CD4-positive, alpha-beta T cell treated with Interleukin-6 for 4 hours (primary cell): ENCODE data around the gene AGBL4.

Source experiments
- DNase-seq: peaks from one replicate; pipeline ENCODE4 v3.0.0-alpha.2; 2020; ENCODE audit warnings: mixed read lengths

Gene AGBL4

DNA sequence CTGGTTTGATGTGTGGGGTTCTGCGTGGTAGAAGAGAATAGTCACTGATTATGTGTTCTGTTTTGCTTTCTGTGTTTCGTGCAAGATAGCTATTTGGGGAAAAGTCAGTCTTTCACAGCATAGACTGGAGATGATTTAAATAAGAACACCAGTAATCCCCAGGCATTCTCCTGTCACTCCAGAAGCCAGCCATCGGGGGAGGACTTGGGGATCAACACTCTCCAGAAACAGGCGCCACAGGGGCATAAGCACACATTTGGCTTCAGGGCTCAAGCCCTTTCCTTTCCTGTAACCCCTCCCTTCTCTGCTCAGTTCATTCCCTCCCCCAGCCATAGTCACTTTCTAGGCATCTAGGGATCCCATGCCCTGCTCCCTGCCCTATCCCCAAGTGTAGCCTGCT, 1149.8 kb downstream of the AGBL4 start:
- DNase-seq, result no peak

DNA sequence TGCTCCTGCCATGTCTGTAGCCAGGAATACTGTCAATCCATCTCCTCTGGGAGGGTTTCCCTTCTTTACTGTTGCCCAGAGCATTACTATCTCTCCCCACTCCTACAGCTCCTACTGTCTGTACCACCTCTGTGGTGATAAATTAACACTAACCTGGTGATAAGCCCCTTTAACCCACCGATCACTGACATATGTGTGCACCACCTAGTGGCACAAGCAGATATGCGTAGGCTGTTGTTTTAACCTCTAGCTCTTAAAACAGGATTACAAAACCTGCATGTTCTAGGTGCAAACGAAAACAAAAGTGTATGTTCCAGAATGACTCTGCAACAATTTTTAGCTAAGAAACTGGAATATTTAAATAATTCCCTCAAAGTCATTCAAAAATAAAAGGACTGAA, 1153.2 kb downstream of the AGBL4 start:
- DNase-seq, result no peak

DNA sequence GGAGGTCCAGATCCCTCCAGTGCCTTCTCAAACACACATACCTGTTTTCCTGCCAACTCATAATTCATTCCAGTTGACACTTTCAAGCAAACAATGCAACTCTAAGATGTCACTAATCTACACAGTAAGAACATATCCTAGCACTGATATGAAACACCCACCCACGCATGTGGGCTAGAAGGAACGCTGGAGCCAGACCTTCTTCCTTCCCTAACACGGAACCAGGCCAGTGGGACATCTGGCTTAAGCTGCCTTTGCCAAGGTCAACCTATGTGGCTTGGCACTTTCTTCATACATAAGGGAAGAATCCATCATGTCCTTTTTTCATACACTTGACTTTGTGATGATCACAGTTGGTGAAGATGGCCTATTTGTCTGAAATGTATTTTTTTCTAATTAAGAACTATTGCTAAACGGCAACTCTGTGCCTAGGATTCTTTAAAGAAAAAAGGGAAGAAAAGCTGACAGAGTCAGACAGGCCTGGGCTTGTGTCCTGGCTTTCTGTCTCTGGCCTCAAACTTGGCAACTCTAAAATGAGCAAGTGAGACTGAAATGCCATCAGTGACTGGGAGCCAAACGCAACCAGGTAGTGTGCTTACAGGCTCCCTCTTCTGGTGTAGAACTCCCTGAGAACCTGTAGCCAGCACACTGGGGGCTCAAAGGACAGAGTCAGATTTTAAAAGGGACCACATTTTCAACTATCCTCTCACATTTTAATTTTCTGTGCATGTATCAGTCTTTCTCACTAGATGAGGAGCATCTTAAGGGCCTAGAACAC, 1154.4 kb downstream of the AGBL4 start:
- no peak for DNase-seq

DNA sequence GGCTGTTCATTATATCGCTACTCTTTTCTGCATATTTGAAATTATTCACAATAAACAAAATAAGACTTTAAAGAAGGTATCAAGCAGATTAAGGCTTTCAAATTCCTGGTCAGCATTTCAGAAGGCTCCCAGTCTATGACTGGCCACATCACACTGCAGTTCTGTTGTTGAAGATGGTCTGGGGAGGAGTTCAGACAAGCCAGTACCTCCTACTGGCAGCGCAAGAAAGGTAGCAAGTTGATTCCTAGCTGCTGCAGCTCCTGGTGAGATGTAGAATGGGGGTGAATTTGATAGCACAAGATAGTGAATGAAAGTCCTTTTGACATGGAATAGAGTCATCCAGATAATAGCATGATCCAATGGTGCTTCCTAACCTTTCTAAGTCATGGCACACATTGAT, 1158.8 kb downstream of the AGBL4 start:
- DNase-seq, result no peak

DNA sequence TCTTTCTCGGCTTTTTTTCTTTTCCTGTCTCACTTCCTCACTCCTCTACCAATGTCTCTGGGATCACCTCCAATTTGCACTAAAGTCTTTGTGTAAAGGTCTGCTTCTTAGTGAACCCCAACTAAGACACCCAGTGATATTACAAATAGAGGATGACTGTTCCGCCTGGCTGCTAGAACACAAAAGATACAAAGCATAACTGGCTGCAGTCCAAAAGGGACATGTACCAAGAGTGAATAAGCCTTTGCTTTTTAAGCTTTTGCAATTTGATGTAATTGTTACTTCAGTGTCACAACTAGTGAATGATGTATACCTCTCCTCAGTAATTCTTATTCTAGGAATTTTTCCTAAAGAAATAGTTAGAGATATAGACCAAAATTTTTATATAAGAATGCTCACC, 1164.3 kb downstream of the AGBL4 start:
- no peak for DNase-seq

DNA sequence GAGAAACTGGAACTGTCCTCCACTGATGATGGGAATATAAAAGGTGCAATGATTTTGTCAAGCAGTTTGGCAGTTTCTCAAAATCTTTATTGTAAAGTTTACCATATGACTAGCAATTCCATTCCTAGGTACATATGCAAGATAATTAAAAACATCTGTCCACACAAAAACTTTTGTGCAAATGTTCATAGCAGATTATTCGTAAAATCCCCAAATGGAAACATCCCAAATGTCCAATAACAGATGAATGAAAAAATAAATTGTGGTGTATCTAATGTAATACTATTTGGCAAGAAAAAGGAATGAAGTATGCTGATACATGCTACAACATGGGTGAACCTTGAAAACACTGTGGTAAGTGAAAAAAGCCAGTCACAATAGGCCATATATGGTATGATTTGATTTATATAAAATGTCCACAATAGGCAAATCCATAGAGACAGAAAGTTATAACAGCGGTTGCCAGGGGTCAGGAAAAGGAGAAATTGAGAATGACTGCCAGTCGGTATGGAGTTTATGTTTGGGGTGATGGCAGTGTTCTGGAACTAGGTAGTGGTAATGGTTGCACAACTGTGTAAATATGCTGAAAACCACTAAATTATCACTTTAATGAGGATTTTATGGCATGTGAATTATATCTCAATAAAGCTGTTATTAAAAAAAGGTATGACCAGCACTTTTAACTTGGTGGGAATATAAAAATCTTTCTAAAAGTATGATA, 1165.4 kb downstream of the AGBL4 start:
- no peak for DNase-seq

DNA sequence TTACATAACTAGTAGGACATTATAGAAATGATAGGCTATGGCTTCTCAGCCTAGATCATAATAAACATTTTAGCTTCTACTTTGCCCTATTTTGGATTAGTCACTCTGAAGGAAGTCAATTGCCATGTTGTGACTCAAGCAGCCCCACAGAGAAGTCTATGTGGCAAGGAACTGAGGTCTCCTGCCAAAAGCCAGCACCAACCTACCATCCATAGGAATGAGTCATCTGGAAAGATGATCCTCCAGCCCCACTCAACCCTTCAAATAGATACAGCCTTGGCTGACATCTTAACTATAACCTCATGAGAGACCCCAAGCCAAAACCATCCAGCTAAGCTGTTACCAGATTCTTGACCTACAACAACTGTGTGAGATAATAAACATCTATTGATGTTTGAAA, 1170.7 kb downstream of the AGBL4 start:
- DNase-seq, result no peak

DNA sequence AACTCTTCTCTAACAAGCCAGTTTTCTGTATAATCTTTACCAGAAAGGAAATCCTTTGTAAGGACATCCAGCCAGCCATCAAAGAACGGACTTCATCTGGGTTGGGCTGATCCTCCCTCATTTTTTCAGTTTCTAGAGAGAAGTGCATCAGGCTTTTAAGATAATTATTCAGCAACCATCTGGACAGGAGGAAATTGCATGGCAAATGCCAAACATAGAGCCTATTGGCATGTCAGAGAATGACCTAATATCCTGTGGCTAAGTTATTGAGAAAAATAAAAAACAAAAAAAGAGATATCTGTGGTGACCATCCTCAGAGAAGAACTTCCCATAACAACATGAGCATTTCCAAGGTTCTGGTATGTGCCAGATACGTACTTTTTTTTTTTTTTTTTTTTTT, 1172.1 kb downstream of the AGBL4 start:
- no peak for DNase-seq

DNA sequence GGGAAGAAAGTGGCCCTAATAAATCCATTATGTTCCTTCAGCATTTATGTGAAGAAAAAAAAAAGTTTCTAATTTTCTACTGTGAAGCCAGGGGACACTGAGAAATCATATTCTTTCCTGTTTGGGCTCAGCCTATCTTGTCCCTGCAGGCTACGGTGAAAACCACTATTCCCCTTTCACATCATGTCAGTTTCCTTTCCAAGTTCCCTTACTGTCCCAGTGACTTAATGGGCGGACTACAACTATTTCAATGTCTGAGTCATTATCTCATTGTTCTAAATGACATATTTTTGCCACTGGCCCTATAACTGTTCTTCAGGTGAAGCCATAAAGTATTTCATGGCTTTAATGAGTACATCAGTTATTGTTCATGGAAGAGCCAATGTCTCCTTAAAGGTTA, 1175.7 kb downstream of the AGBL4 start:
- no peak for DNase-seq

DNA sequence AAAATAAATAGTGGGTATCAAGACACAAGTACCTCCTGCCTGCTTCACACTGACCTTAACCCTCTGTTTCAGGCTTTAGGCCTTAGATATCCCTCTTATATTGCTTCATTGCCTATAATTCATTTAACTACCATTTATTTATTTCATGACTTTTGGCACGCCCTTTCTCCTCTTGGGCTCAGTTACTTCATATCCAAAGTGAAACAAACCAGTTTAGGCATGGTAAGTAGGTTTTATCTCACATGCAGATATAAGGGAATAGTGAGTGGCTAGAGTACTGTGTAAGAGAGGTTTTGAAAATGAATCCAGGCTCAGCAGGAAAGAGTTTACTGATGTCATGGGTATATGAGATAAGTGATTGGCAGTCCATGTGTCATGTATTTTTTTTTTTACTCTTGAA, 1177.3 kb downstream of the AGBL4 start:
- DNase-seq, result no peak

DNA sequence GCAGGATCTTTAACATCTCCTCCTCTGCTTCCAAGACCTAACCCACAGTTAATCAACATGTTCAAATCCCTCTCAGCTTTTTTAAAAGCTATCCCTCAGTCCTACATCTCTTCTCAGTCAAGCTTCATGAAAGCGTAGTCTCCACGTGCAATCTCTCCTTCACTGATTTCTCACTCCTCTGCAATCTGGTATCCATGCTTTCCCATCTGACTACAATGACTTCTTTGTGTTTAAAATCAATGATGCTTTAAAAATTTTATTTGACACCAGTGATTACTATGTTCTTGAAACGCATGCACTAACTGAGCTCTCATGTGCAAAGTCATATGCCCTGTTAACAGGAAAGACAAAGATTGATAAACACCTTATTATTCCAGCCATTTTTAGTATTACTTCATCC, 1179.6 kb downstream of the AGBL4 start:
- no peak for DNase-seq

DNA sequence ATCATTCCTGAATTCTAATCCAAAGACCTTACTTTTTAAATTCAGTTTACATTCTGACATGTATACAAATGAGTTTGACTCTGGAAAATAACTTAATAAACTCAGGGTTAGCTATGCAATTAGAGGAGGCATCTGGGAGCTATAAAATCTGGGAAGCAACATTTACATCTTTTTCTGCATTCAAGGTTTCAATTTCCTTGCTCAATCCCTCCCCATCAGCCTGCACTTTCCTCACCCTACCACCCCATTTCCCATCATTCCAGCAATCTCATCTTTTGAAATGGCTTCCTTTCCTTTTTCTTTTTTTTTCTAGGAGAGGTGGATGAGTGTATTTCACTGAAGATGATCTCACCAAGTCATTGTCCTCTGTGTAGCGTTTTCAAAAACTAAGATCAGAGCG, 1181.8 kb downstream of the AGBL4 start:
- DNase-seq, result no peak

DNA sequence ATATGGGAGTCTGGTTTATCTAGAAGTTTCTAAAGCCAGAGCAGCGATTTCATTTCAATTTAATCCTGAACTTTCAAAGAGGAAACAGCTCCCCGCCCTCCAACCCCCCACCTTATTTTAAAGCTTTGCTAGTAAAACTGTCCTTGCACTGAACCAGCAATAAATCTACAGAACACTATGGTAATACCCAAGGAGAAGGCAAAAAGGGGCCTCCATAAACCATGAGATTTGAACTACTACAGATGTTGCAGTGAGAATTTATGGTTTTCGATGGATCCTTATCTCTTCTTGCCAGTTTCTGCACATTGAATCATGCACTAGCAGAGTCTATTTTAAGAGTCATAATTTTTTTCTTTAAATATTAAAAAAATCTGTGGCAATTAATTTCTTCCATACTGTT, 1182.3 kb downstream of the AGBL4 start:
- DNase-seq, result no peak

DNA sequence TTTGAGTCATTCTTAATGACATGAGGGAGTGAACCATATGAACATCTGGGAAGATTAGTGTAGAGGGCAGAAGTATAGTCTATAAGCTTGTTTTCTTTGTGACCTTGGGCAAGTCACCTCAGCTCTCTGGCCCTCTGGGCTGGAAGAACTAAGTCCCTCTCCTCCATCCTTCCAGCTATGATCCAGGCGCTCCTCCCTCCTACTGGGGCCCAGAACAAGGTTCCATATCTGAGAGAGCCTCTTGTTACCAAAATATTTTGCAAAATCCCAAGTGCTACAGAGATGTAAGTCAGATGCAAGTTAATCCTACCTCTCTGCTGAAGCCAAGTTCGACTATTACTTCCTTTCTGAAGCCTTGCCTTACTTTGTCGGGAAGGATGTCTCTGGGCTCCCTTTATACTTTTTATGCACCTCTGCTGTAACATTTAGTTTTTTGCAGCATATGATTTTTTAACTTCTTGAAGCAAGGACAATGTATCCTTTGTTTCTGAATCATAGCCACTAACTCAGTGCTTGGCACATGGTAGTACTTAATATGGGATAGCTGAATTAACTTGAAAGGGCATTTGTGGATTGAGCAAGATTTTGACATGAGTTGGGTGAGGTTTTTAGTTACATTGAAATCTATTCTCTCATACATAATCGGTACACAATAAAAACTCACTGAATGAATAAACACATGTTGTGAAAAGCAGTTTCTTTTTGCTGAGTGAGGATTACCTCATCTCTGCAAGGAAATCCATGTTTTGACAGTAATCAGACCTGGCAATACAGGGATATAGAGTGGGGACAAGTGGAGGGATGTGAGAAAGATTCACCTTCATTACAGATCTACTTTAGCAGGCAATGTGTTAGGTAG, 1192.4 kb downstream of the AGBL4 start:
- DNase-seq, result no peak

DNA sequence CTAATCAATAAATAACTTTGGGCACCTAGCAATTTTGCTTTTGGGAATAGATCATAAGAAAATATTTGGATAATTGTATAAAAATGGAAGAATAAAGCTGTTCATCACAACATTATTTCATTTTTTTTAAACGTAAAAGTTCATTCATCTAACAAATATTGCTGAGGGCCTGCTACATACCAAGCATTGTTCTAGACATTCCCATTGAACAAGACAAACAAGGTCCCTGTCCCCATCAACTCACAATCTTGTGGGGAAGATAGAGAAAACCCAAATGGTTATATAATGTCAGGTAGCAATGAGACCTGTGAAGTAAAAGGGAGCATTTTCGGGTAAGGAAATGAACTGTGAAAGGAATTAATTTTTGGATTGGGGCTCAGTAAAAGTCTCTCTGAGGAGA, 1193.0 kb downstream of the AGBL4 start:
- no peak for DNase-seq

DNA sequence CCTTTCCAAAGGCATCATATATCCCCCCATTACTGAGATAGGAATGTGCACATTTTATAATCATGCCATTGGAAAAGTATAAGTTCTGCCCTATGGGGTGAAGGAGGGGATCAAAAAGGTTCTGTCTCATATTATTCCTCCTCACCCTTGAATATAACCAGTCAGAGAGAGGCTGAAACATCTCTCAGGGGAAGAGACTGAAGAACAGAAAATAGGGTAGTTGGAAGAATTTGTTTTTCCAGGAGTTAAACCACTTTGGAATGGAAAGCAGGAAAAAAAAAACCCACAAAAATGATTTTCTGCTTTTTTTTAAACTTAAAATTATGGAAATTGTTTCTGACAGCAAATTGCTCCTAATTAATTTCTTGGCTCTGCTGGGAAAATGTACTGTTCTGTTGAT, 1194.3 kb downstream of the AGBL4 start:
- DNase-seq, result no peak

DNA sequence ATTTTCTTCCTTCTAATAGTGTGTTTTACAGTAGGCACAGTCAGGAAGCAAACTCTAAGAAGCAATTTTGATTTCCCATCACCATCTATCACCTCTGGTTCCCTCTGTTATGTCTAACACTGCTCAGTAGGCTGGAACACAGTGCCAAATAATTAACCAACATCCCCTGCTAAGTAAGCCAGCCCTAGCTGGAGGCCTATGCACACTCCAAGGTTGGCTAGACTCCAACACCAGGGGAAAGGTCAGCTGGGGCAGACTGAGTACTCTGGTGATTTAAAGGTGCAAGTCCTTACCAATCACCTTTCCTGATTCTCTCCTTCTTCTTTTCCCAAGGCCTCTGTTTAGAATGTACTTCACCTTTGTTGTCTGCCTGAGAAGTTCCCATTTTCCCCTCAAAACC, 1200.6 kb downstream of the AGBL4 start:
- DNase-seq, result no peak

DNA sequence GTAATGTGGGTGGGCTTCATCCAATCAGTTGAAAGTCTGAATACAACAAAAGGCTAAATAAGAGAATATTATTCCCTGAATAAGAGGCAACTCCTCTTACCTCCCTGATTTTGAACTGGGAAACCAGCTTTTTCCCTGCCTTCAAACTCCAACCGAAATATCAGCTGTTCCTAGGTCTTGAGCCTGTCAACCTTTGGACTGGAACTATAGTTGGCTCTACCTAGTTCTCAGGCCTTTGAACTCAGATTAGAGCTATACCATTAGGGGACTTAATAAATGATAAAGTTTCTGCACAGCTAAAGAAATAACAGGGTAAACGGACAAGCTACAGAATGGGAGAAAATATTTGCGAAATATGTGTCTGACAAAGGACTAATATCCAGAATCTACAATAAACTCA, 1203.3 kb downstream of the AGBL4 start:
- DNase-seq, result no peak

DNA sequence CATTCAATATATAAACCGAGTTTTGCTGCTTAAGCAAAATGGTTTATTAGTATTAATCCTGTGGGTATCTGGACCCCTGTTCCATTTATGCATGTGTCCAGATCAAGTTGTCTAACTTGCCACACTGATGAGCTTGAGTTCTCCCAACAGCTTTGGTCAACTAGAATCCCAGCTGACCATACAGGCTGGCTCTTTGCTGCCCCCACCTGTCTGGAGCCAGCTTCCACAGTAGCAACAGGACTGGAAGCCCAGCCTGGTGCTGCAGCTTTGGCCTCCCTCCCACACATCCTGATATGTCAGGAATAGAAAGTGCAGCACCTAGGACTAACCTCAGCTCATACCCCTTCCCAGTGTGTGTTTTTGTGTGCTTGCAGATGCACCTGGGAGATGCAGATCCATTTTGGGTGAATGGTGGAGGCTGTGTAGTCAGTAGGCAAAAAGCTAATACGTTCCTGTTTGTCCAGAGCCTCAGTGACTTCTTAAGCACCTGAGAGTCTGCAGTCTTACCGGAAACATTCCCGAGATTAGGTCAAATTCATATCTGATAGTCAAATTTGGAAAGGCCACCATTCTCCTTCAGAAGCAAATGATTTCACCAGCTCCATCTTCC, 1206.1 kb downstream of the AGBL4 start:
- DNase-seq, result peak; percentile 5

DNA sequence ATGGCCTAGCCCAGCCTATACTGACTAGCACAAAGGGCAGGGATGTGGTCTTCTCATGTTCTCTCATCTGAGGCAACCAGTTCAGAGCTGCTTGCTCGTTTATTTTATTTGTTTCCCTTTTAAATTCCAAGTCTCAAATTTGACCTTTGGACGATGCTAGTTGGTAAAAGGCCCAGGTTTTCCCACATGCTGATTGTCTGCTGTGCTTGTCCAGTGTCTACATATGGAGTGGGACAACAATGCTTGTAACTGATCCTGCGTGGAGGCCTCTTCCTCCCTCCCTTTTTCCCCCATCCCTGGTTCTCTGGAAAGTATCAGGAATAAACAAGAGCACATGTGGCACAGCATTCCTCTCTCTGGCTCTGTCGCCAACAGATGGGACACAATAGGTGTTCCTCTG, 1213.0 kb downstream of the AGBL4 start:
- DNase-seq, result no peak

DNA sequence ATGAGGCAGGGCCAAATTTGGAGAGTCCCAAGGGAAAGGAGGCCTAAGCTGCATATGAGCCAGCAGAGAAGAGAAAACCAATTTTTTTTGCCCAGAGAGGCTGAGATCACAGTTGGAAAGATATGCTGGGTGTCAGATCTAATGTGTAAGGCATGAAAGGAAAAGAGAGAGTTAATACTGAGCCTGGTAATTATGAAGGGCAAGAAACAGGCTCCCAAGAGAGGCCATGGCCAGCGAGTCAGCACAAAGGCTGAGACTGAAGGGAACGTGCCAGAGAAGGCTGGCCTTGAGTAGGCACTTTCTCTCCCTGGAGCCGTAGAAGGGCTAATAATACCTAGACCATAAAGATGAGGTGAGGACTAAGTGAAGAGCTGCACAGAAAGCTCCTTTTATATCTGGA, 1215.3 kb downstream of the AGBL4 start:
- no peak for DNase-seq

DNA sequence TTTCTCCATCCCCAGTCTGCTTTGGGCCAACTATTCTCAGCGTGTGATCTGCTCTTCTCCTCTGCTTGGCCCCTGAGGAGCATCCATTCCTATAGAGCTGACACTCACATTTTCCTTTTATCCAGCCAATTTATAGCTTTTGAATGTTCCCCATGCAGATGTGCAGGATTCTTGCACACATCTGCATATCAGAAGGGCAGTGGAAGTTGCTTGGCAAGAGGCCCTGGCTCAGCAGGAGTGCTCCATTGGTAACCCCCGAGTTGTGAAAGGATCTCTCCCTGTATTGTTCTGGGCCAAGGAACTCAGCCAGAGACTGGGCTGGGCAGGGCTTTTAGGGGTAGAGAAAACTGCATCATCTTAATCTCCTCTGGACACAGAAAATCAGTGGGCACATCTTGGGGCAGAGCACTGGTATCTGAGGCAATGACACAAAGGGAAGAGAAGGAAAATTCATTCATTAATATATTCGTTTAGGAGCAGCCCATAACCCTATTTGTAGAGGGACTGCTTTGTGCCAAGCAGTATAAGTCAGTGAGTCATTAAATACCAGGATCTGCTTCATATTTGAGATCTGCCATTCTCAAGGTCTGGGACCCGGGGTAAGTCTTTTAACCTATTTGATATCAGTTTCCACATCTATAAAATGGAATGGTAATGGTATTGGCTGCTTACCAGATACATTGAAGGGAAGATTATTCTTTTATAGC, 1216.0 kb downstream of the AGBL4 start:
- no peak for DNase-seq

DNA sequence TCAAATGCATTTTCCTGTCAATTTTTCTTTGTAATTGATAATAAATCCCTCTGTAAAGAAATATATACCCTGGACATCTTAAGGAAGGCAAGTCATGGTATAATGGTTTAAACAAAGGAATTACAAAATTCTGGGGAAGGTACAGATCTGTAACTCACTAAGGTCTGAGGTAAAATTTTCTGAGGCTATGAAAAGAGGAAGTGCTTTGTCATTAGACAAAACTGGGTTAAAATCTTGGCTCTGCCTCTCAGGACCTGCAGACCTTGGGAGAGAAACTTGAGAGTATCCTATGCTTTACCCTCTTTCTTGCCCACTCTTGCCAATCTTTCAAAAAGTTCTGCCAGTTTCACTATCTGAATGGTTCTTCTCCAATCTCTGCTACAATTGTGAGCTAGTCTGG, 1220.3 kb downstream of the AGBL4 start:
- DNase-seq, result no peak
